Measurements from ENCODE around the gene CSTF3. TPM values are rescaled to one million over a fixed set of nuclear protein-coding genes. Genes with fewer than 3 reads are reported as not detected.

CSTF3 gene
- total RNA-seq, 1 donor from 2014 or later = 38.7 TPM

DNA sequence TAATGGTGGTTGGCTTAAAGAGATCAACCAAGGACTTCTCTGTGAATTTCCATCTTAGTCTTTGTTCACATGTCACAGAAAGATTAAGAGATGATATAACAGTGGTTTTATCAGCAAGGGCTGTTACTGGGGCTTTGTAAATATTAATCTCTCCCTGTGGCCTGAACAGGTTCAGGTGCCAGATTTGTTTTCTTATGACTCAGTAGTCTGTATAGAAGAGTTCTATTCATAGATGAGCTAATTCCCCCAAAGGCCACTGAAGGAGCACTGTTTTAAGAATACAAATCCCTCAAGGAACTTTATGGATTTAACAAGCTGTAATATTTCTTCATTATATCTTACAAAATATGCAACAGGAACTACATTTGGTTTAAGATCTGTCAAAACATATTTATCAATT is 71.5 kb downstream of the CSTF3 start:
- no peak for DNase-seq
- intact Hi-C loops (cut with micrococcal nuclease) = no loop called here
- no peaks in the 10 kb centered on the region for H3K9me3 Mint-ChIP-seq
- H3K4me1 Mint-ChIP-seq = no peaks in the 10 kb centered on the region
- peaks cover 34% of the 10 kb centered on the region for H3K36me3 Mint-ChIP-seq (ENCODE audit: low read depth)
- no peaks in the 10 kb centered on the region for H3K27me3 Mint-ChIP-seq
- no peak overlapping the region for H3K27ac Mint-ChIP-seq
- H3K4me3 Mint-ChIP-seq = no peak overlapping the region

DNA sequence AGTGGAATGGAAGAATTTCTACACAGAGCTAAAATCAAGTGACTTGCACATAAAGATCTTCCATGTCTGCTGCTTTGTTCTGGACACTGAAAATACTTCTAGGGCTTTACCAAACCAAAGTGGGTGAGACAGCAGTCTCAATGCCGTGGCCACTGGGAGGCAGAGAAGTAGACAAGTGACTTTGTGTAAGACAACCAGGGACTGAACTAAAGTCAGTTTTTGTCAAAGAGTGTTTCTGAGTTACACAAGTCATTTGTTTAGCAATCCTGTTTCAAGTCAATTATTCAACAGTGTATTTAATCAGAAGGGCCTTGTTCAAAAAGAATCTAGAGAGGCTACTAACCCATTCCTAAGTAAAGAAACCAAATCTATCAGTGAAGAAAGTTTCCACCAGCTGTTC is 75.3 kb downstream of the CSTF3 start:
- Mint-ChIP-seq H3K27ac (no peak overlapping the region), H3K4me1 (no peaks in the 10 kb centered on the region), H3K9me3 (no peaks in the 10 kb centered on the region), H3K27me3 (no peaks in the 10 kb centered on the region), H3K36me3 (ENCODE audit: low read depth) (peaks cover 47% of the 10 kb centered on the region), H3K4me3 (no peak overlapping the region)
- intact Hi-C loops (cut with micrococcal nuclease) = no loop called here
- no peak for DNase-seq

GRCh38 chr11:33083918-33084317 is 77.4 kb downstream of the CSTF3 start:
- no peaks in the 10 kb centered on the region for H3K9me3 Mint-ChIP-seq
- no peak overlapping the region for H3K27ac Mint-ChIP-seq
- DNase-seq = no peak
- H3K4me1 Mint-ChIP-seq = no peaks in the 10 kb centered on the region
- H3K36me3 Mint-ChIP-seq (ENCODE audit: low read depth) = peaks cover 44% of the 10 kb centered on the region
- H3K27me3 Mint-ChIP-seq = no peaks in the 10 kb centered on the region
- H3K4me3 Mint-ChIP-seq = no peak overlapping the region
- intact Hi-C loops (cut with micrococcal nuclease) = no loop called here

- Mint-ChIP-seq H3K27ac (no peak overlapping the region), H3K36me3 (ENCODE audit: low read depth) (peaks cover 51% of the 10 kb centered on the region), H3K27me3 (no peaks in the 10 kb centered on the region), H3K4me1 (no peaks in the 10 kb centered on the region), H3K9me3 (no peaks in the 10 kb centered on the region), H3K4me3 (no peak overlapping the region)
- intact Hi-C loops (cut with micrococcal nuclease) = no loop called here
- DNase-seq = no peak
These were observed 88.8 kb downstream of the CSTF3 start for GRCh38 chr11:33072465-33072864.

- intact Hi-C loops (cut with micrococcal nuclease) = loop anchor here (10.0 kb wide), 1 partner anchor 186 kb away; the partner anchor contains the start of gene HIPK3
- peaks cover 13% of the 10 kb centered on the region for H3K4me1 Mint-ChIP-seq
- no peaks in the 10 kb centered on the region for H3K9me3 Mint-ChIP-seq
- DNase-seq = no peak
- no peaks in the 10 kb centered on the region for H3K27me3 Mint-ChIP-seq
- no peak overlapping the region for H3K27ac Mint-ChIP-seq
- no peak overlapping the region for H3K4me3 Mint-ChIP-seq
- peaks cover 40% of the 10 kb centered on the region for H3K36me3 Mint-ChIP-seq (ENCODE audit: low read depth)
These were observed 92.5 kb downstream of the CSTF3 start for GRCh38 chr11:33068611-33069340.

DNA sequence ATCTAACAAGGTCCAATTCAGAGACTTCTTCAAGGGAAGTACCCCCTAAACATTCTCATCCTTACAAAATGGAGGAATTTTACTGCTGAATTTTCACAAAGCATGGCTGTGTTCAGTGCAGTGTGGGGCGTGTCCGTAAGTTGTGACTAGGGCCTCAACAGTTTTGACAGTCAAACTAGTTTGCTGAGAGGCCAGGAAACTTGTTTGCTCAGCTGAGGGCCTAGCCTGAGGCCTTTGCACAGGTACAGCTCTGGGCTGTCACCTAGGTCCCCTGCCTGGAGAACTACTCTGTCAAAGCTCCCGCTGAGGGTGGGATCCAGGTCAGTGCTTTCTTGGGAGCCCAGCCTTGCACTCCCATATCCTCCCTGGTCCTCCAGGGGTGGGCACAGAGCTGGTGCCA is 94.0 kb downstream of the CSTF3 start:
- peaks cover 26% of the 10 kb centered on the region for H3K4me1 Mint-ChIP-seq
- H3K9me3 Mint-ChIP-seq = no peaks in the 10 kb centered on the region
- H3K36me3 Mint-ChIP-seq (ENCODE audit: low read depth) = peaks cover 37% of the 10 kb centered on the region
- no peak for DNase-seq
- intact Hi-C loops (cut with micrococcal nuclease) = loop anchor here (10.0 kb wide), 1 partner anchor 188 kb away; the partner anchor contains the start of gene HIPK3
- H3K27me3 Mint-ChIP-seq = no peaks in the 10 kb centered on the region
- H3K4me3 Mint-ChIP-seq = no peak overlapping the region
- no peak overlapping the region for H3K27ac Mint-ChIP-seq

GRCh38 chr11:33065445-33066178 is 95.7 kb downstream of the CSTF3 start:
- peak; percentile 91 for DNase-seq
- Mint-ChIP-seq H3K4me1 (peaks cover 32% of the 10 kb centered on the region), H3K27me3 (no peaks in the 10 kb centered on the region), H3K27ac (no peak overlapping the region), H3K36me3 (ENCODE audit: low read depth) (peaks cover 34% of the 10 kb centered on the region), H3K4me3 (no peak overlapping the region), H3K9me3 (no peaks in the 10 kb centered on the region)
- intact Hi-C loops (cut with micrococcal nuclease) = loop anchor here (1.0 to 10.0 kb wide), 3 partner anchors 105 to 256 kb away; partner anchors contain the start of gene HIPK3

- intact Hi-C loops (cut with micrococcal nuclease) = loop anchor here (1.0 to 10.0 kb wide), 4 partner anchors 105 to 256 kb away; partner anchors contain the start of gene HIPK3
- peaks cover 38% of the 10 kb centered on the region for H3K4me1 Mint-ChIP-seq
- H3K27ac Mint-ChIP-seq = peak overlapping the region; percentile 22
- H3K9me3 Mint-ChIP-seq = no peaks in the 10 kb centered on the region
- H3K4me3 Mint-ChIP-seq = peak overlapping the region; percentile 37
- DNase-seq = no peak
- no peaks in the 10 kb centered on the region for H3K27me3 Mint-ChIP-seq
- peaks cover 42% of the 10 kb centered on the region for H3K36me3 Mint-ChIP-seq (ENCODE audit: low read depth)
These were observed 96.4 kb downstream of the CSTF3 start for GRCh38 chr11:33064866-33065265.

GRCh38 chr11:33064033-33064825 is 97.1 kb downstream of the CSTF3 start:
- intact Hi-C loops (cut with micrococcal nuclease) = loop anchor here (5.0 to 10.0 kb wide), 2 partner anchors 191 to 242 kb away; partner anchors contain the start of gene HIPK3
- Mint-ChIP-seq H3K4me3 (peak overlapping the region; percentile 37), H3K27me3 (no peaks in the 10 kb centered on the region), H3K9me3 (no peaks in the 10 kb centered on the region), H3K4me1 (peaks cover 38% of the 10 kb centered on the region), H3K27ac (peak overlapping the region; percentile 75), H3K36me3 (ENCODE audit: low read depth) (peaks cover 48% of the 10 kb centered on the region)
- no peak for DNase-seq

GRCh38 chr11:33063326-33063881 is 97.9 kb downstream of the CSTF3 start:
- intact Hi-C loops (cut with micrococcal nuclease) = loop anchor here (1.0 to 10.0 kb wide), 5 partner anchors 23 to 241 kb away; partner anchors contain the start of genes HIPK3 and QSER1
- DNase-seq = peak; percentile 73
- Mint-ChIP-seq H3K4me3 (peak overlapping the region; percentile 34), H3K4me1 (peaks cover 38% of the 10 kb centered on the region), H3K27me3 (no peaks in the 10 kb centered on the region), H3K27ac (peak overlapping the region; percentile 75), H3K9me3 (no peaks in the 10 kb centered on the region), H3K36me3 (ENCODE audit: low read depth) (peaks cover 51% of the 10 kb centered on the region)

- H3K4me1 Mint-ChIP-seq = peaks cover 38% of the 10 kb centered on the region
- H3K27ac Mint-ChIP-seq = no peak overlapping the region
These were observed 99.1 kb downstream of the CSTF3 start for GRCh38 chr11:33062137-33062536.

DNA sequence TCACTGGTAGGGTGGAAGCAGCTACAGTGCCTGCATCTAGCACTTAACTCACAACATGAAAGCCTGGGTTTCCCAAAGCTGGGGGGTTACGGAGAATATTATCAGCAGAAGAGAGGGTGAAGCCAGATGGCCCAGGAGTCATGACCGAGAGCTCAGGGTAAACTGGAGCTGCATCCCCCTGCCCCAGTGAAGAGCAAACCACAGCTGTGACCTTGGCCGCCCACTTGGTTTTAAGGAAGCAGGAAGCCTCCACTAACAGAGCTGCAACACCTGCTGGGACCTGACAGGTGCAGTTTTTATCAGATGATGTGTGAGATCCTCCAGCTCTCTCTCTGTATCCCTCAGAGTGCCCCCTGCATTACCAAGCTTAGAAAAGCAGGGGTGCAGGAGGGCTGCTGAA is 101.0 kb downstream of the CSTF3 start:
- Mint-ChIP-seq H3K27ac (no peak overlapping the region), H3K9me3 (no peaks in the 10 kb centered on the region), H3K27me3 (no peaks in the 10 kb centered on the region), H3K4me1 (peaks cover 35% of the 10 kb centered on the region), H3K36me3 (ENCODE audit: low read depth) (peaks cover 52% of the 10 kb centered on the region), H3K4me3 (no peak overlapping the region)
- DNase-seq = no peak
- intact Hi-C loops (cut with micrococcal nuclease) = loop anchor here (5.0 to 10.0 kb wide), 2 partner anchors 195 to 238 kb away; partner anchors contain the start of gene HIPK3

More at GRCh38 chr11:33062137-33062536, 99.1 kb downstream of the CSTF3 start:
- Mint-ChIP-seq H3K27me3 (no peaks in the 10 kb centered on the region), H3K4me3 (no peak overlapping the region), H3K36me3 (ENCODE audit: low read depth) (peaks cover 54% of the 10 kb centered on the region), H3K9me3 (no peaks in the 10 kb centered on the region)
- intact Hi-C loops (cut with micrococcal nuclease) = loop anchor here (5.0 to 10.0 kb wide), 2 partner anchors 193 to 240 kb away; partner anchors contain the start of gene HIPK3
- no peak for DNase-seq

All from activated CD4-positive, alpha-beta T cell treated with anti-CD3 and anti-CD28 coated beads, Interleukin-2, amount 10 ng/mL, durations not matched to agents 24 days and 14 days (primary cell).